ENCODE measurements around the gene FOXF1. TPM values are rescaled to one million over a fixed set of nuclear protein-coding genes. Genes with fewer than 3 reads are reported as not detected.

Gene FOXF1
- total RNA-seq (2.6 and 3.5 TPM in 2 replicates), polyA plus RNA-seq (3.8 and 4.4 TPM in 2 replicates)

DNA sequence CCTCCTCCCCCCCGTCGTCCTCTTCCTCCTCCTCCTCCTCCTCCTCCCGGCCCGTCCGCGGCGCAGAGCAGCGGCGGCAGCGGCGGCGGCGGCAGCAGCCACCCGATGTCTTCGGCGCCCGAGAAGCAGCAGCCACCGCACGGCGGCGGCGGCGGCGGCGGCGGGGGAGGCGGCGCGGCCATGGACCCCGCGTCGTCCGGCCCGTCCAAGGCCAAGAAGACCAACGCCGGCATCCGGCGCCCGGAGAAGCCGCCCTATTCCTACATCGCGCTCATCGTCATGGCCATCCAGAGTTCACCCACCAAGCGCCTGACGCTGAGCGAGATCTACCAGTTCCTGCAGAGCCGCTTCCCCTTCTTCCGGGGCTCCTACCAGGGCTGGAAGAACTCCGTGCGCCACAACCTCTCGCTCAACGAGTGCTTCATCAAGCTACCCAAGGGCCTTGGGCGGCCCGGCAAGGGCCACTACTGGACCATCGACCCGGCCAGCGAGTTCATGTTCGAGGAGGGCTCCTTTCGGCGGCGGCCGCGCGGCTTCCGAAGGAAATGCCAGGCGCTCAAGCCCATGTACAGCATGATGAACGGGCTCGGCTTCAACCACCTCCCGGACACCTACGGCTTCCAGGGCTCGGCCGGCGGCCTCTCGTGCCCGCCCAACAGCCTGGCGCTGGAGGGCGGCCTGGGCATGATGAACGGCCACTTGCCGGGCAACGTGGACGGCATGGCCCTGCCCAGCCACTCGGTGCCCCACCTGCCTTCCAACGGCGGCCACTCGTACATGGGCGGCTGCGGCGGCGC lies at the start of gene FOXF1:
FOXF1 (plus strand) TSS at position 63 of the 797 bp plus-strand sequence; CDS start at position 106, 43 bp downstream.
- peak within 1 kb of the TSS; percentile 34 for H3K4me3 ChIP-seq
- H3K27ac ChIP-seq: no peak within 1 kb of the TSS
- TF ChIP-seq CTCF (IDR thresholded peaks at IDR 0.05; ENCODE audit: low read depth, low read length): no peak
- DNase-seq (ENCODE audit: low read depth in 1 of 2, low spot score in 1 of 2): peak in 1 of 2 donors; percentile 61
- H3K4me1 ChIP-seq (ENCODE audit: low read depth): peaks cover 4% of the 10 kb centered on the region
- H3K9me3 ChIP-seq (ENCODE audit: low read depth): no peaks in the 10 kb centered on the region
- no peaks in the 10 kb centered on the region for H3K36me3 ChIP-seq
- peaks cover 100% of the 10 kb centered on the region for H3K27me3 ChIP-seq

- TF ChIP-seq CTCF (IDR thresholded peaks at IDR 0.05; ENCODE audit: low read depth, low read length): no peak
Measured at GRCh38 chr16:86461037-86461436, 49.3 kb upstream of the FOXF1 start.

GRCh38 chr16:86462334-86463084 lies 47.8 kb upstream of the FOXF1 start:
- no peaks in the 10 kb centered on the region for H3K9me3 ChIP-seq (ENCODE audit: low read depth)
- H3K4me1 ChIP-seq (ENCODE audit: low read depth): no peaks in the 10 kb centered on the region
- no peak overlapping the region for H3K4me3 ChIP-seq
- peaks cover 20% of the 10 kb centered on the region for H3K27me3 ChIP-seq
- no peak overlapping the region for H3K27ac ChIP-seq
- no peak for TF ChIP-seq CTCF (IDR thresholded peaks at IDR 0.05; ENCODE audit: low read depth, low read length)
- no peaks in the 10 kb centered on the region for H3K36me3 ChIP-seq
- DNase-seq (ENCODE audit: low read depth in 1 of 2, low spot score in 1 of 2): no peak

More at GRCh38 chr16:86461037-86461436, 49.3 kb upstream of the FOXF1 start:
- no peak for DNase-seq (ENCODE audit: low read depth in 1 of 2, low spot score in 1 of 2)
- H3K27me3 ChIP-seq: peaks cover 26% of the 10 kb centered on the region
- H3K9me3 ChIP-seq (ENCODE audit: low read depth): no peaks in the 10 kb centered on the region
- H3K27ac ChIP-seq: no peak overlapping the region
- H3K36me3 ChIP-seq: no peaks in the 10 kb centered on the region
- H3K4me1 ChIP-seq (ENCODE audit: low read depth): no peaks in the 10 kb centered on the region
- no peak overlapping the region for H3K4me3 ChIP-seq

DNA sequence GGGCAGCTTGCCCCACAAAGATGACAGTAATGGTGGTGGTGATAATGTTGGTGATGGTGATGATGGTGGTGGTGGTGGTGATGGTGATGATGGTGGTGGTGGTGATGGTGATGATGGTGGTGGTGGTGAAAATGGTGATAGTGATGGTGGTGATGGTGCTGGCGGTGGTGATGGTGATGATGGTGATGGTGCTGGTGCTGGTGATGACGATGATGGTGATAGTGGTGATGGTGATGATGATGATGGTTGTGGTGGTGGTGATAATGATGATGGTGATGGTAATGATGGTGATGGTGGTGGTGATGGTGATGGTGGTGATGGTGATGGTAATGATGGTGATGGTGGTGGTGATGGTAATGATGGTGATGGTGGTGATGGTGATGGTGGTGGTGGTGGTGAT lies 46.3 kb upstream of the FOXF1 start:
- DNase-seq (ENCODE audit: low read depth in 1 of 2, low spot score in 1 of 2): no peak
- H3K36me3 ChIP-seq: no peaks in the 10 kb centered on the region
- no peak overlapping the region for H3K27ac ChIP-seq
- no peaks in the 10 kb centered on the region for H3K9me3 ChIP-seq (ENCODE audit: low read depth)
- no peak for TF ChIP-seq CTCF (IDR thresholded peaks at IDR 0.05; ENCODE audit: low read depth, low read length)
- H3K27me3 ChIP-seq: peaks cover 10% of the 10 kb centered on the region
- H3K4me1 ChIP-seq (ENCODE audit: low read depth): no peaks in the 10 kb centered on the region
- H3K4me3 ChIP-seq: no peak overlapping the region

DNA sequence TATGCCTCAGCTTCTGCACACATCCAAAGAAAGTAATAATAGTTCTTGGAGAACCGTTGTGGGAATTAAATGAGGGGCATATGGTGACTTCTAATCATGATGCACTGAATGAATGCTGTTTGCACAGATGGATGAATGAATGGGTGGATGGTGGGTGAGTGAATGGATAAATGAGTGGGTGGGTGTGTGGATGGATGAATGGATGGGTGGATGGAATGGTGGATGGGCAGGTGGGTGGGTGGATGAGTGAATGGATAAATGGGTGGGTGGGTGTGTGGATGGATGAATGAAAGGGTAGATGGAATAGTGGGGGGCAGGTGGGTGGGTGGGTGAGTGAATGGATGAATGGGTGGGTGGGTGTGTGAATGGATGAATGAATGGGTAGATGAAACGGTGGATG lies 44.9 kb upstream of the FOXF1 start:
- Histone ChIP-seq H3K27ac (no peak overlapping the region), H3K4me1 (ENCODE audit: low read depth) (no peaks in the 10 kb centered on the region), H3K36me3 (no peaks in the 10 kb centered on the region), H3K4me3 (no peak overlapping the region), H3K9me3 (ENCODE audit: low read depth) (no peaks in the 10 kb centered on the region), H3K27me3 (peaks cover 8% of the 10 kb centered on the region)
- no peak for TF ChIP-seq CTCF (IDR thresholded peaks at IDR 0.05; ENCODE audit: low read depth, low read length)
- no peak for DNase-seq (ENCODE audit: low read depth in 1 of 2, low spot score in 1 of 2)
